Skeletal muscle cell (primary cell): Measurements from ENCODE around the gene BOLL.
"Not testable (repeated sequence)": the region's sequence is repeated elsewhere in the genome, so short reads cannot be mapped to it uniquely, and the experiment has no call there.

Source experiments
- DNase-seq: peaks from one replicate; pipeline ENCODE4 v3.0.0-alpha.2; 2010; ENCODE audit warnings: low read depth
- H3K4me3 ChIP-seq: 2 replicates; pipeline ENCODE4 v1.5.1; 2011; ENCODE audit warnings: low read depth, mild to moderate bottlenecking, control low read depth, low read length, moderate library complexity

Gene BOLL

DNA sequence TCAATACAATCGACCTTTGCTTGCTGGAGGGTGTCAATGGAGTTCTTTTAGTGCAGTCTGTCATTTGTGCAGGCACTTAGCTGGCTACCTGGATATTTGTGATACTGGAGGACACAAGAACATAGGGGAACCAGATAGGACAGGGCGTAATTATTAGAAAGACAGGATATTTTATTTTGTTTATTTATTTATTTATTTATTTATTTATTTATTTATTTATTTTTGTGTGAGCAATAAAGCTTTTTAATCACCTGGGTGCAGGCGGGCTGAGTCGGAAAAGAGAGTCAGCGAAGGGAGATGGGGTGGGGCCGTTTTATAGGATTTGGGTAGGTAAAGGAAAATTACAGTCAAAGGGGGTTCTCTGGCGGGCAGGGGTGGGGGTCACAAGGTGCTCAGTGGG lies 76.0 kb downstream of the BOLL start:
- H3K4me3 ChIP-seq, DNase-seq: not testable (repeated sequence)

DNA sequence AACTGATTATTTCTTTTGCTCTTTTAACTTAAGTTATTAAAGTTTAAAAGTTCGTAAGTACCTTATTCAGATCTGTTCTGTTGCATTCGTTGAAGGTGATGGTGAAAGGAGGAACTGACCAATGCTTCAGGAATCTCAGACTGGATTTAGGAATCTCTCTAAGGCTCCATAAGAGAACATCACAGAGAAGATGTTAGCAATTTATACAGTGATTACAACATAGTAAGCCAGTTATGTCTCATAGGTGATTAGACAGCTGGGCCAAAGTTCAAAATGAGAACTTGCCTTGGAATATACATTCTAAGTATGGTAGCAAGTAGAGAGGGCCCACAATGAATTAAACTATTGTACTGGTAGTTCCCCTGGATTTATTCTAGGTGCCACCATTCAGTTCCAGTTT lies 76.8 kb downstream of the BOLL start:
- DNase-seq: peak; percentile 58
- no peak overlapping the region for H3K4me3 ChIP-seq

DNA sequence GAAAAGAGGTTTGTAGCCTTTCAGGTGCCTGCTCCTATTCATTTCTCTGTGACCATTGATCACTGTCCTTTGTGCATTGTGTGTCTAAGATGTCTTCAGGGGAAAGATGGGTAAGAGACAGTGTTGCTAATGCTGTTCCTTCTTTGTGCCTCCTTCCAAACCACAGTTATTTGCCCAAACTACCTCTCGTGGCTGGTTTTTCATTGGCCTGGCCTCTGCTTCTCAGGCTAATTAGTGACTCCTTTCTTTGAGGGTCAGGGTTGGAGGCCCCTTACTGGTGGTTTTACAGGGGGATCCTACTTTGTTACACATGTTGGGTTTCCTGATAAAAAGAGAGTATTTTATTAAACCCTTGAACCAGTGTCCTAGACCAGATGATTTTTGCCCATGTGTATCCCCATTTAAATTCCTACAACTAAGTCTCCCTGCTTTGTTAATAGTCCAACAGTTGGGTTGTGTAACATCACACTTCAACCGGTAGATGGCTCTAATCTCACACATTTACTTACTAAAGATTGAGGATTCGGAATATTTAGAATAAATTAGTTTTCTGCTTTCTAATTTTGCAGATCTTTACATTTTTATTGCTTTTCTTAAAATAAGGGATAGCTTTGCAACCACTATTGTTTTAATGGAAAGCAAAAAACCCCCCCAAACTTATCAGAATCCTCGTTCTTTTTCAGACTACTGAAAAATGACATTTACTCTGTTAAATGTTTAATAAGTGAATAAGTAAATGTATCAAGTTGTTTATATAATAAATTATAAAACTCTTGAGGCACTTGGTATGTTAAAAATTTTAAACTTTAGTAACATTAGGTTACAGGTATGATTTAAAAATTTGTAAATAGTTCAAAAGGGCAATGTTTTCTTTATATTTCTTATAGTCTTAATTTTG lies 77.6 kb downstream of the BOLL start:
- H3K4me3 ChIP-seq: peak overlapping the region; percentile 91
- DNase-seq: no peak

DNA sequence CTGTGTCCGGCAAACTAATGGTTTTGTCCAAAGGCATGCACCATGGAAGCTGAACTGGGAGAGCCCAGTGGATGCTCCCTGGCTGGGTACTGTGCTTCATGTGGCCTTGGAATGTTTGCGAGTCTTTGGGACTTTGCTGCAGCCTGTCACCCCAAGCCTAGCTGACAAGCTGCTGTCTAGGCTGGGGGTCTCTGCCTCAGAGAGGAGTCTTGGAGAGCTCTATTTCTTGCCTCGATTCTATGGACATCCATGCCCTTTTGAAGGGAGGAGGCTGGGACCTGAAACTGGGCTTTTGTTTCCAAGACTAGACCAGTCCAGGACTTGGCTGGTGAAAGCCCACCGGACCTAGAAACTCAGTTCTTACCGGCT lies 78.3 kb downstream of the BOLL start:
- DNase-seq: no peak
- H3K4me3 ChIP-seq: peak overlapping the region; percentile 91

DNA sequence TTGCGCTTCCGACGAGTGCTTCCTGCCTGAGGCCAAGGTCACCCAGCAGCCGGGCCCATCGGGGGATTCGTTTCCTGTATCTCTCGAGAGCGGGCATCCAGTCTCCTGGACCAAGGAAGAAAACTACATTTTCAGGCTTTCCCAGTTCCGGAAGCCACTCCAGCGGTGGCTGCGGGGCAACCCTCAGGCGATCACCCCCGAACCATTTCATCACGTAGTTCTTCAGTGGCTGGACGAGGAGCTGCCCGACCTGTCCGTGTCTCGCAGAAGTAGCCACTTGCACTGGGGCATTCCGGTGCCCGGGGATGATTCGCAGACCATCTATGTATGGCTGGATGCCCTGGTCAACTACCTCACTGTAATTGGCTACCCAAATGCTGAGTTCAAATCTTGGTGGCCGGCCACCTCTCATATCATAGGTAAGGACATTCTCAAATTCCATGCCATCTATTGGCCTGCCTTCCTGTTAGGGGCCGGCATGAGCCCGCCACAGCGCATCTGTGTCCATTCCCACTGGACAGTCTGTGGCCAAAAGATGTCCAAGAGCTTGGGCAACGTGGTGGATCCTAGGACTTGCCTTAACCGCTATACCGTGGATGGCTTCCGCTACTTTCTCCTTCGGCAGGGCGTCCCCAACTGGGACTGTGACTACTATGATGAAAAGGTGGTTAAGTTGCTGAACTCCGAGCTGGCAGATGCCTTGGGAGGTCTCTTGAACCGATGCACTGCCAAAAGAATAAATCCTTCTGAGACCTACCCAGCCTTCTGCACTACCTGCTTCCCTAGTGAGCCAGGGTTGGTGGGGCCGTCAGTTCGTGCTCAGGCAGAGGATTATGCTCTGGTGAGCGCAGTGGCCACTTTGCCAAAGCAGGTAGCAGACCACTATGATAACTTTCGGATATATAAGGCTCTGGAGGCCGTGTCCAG lies 78.9 kb downstream of the BOLL start:
- no peak for DNase-seq

DNA sequence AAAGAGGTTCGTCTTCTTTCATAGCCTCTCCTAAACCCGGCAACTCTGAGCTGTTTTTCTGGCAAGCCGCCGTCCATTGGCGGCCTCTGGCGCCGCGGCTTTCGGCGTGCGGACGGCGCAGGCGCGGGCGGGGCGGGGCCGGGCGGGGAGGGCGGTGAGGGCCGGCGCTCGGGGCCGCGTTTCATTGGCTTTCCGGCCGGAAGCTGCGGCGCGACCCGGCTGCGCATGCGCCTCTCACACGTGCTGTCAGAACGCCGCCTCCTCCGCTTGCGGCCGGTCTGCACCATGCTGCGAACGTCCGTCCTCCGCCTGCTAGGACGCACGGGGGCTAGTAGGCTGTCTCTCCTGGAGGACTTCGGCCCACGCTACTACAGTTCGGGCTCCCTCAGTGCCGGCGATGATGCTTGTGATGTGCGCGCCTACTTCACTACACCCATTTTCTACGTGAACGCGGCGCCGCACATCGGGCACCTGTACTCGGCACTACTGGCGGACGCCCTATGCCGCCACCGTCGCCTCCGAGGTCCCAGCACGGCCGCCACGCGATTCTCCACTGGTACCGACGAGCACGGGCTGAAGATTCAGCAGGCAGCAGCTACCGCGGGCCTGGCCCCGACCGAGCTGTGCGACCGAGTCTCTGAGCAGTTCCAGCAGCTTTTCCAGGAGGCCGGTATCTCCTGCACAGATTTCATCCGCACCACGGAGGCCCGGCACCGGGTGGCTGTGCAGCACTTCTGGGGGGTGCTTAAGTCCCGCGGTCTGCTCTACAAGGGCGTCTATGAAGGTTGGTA lies 79.8 kb downstream of the BOLL start, which contains the start of gene MARS2:
Gene MARS2, plus strand, starts transcription at position 249 of the 791 bp plus-strand sequence. Its CDS starts 37 bp downstream, at position 286.
- DNase-seq: peak; percentile 71
- H3K4me3 ChIP-seq: peak within 1 kb of the TSS; percentile 91

More for the DNA sequence above, 78.9 kb downstream of the BOLL start:
- H3K4me3 ChIP-seq: peak overlapping the region; percentile 91

DNA sequence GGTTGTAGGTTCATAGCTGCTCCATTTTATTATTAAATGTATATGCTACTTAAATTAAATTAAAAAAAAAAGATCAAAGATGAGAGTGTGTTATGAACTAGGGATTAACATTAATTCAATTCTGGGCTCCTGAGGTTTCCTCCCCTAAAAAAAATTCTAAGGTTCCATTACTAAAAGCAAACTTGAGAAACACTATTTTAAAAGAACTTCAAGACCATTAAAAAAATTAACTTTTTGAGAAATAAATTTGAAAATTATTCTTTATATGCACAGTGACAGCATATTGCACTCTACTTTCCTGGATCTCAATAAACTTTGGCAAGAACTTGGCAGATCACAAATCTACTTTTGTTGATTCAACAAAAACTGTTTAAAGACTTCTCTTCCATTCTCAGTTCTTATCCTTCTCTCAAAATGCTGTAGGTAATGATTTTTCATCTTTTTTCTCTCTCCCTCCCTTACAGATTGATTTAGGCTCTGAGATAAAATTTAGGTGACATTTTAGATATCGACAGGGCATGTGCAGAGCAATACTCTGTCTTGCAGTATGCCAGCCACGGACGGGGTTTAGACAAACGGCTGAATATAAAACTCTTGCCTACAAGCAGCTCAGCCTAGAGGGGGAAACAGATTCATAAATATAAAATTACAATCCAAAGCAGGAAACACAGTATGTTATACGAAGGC lies 80.5 kb downstream of the BOLL start:
- peak overlapping the region; percentile 91 for H3K4me3 ChIP-seq
- DNase-seq: no peak

DNA sequence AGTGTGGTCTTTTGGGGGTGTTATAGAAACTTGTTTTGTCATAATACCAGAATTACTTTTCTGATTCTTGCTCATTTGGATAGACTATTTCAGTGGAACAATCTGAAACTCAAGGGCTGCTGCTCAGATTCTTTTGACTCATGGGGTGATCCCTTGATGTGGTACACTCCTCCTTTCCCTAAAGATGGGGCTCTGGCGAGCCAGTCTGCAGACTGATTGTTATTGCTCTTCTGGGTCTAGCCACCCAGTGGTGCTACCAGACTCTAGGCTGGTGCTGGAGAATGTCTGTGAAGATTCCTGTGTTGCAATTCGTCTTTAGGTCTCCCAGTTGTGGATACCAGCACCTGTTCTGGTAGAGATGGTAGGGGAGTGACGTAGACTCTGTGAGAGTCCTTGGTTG lies 84.2 kb downstream of the BOLL start:
- H3K4me3 ChIP-seq: no peak overlapping the region
- no peak for DNase-seq

DNA sequence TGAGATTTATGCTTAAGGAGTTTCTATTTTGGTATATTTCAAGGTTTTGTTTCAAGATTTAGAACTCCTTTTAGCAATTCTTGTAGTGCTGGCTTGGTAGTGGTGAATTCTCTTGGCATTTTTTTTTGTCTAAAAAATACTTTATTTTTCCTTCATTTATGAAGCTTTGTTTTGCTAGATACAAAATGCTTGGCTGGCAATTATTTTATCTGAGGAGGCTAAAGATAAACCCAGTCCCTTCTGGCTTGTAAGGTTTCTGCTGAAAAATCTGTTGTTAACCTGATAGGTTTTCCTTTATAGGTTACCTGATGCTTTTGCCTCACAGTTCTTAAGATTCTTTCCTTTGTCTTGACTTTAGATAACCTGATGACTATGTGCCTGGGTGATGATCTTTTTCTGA lies 85.4 kb downstream of the BOLL start:
- not testable (repeated sequence) for DNase-seq, H3K4me3 ChIP-seq

DNA sequence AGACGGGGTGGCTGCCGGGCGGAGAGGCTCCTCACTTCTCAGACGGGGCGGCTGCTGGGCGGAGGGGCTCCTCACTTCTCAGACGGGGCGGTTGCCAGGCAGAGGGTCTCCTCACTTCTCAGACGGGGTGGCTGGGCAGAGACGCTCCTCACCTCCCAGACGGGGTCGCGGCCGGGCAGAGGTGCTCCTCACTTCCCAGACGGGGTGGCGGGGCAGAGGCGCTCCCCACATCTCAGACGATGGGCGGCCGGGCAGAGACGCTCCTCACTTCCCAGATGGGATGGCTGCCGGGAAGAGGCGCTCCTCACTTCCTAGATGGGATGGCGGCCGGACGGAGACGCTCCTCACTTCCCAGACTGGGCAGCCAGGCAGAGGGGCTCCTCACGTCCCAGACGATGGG lies 88.5 kb downstream of the BOLL start:
- DNase-seq, H3K4me3 ChIP-seq: not testable (repeated sequence)

DNA sequence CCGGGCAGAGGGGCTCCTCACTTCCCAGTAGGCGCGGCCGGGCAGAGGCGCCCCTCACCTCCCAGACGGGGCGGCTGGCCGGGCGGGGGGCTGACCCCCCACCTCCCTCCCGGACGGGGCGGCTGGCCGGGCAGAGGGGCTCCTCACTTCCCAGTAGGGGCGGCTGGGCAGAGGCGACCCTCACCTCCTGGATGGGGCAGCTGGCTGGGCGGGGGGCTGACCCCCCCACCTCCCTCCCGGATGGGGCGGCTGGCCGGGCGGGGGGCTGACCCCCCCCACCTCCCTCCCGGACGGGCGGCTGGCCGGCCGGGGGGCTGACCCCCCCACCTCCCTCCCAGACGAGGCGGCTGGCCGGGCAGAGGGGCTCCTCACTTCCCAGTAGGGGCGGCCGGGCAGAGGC lies 89.1 kb downstream of the BOLL start:
- not testable (repeated sequence) for DNase-seq, H3K4me3 ChIP-seq

DNA sequence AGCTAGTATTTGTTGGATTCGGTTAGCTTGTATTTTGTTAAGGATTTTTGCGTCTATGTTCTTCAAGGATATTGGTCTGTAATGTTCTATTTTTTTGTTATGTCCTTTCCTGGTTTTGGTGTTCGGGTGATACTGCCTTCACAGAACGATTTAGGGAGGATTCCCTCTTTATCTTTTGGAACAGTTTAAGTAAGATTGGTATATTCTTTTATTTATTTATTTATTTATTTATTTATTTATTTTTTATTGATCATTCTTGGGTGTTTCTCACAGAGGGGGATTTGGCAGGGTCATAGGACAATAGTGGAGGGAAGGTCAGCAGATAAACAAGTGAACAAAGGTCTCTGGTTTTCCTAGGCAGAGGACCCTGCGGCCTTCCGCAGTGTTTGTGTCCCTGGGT lies 89.9 kb downstream of the BOLL start:
- DNase-seq: not testable (repeated sequence)

DNA sequence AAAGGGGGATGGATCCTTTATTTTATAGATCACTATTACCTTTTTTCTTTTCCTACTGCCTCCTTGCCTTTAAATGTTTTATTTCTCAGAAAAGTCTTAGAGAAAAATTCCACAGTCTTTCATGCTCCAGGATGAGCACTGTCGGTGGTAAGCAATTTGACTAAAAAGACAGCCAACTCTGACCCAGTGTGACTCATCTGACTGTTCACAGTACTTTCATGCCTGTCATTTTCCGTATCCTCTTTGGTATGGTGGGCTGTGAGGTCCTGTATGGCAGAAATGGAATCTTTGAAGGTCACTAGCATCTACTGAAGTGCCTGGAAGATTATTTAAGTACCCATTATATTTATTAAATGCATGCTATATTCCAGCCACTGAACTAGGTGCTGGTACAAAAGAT lies 107.6 kb downstream of the BOLL start:
- peak; percentile 19 for DNase-seq

More for the DNA sequence above, 89.9 kb downstream of the BOLL start:
- not testable (repeated sequence) for H3K4me3 ChIP-seq

DNA sequence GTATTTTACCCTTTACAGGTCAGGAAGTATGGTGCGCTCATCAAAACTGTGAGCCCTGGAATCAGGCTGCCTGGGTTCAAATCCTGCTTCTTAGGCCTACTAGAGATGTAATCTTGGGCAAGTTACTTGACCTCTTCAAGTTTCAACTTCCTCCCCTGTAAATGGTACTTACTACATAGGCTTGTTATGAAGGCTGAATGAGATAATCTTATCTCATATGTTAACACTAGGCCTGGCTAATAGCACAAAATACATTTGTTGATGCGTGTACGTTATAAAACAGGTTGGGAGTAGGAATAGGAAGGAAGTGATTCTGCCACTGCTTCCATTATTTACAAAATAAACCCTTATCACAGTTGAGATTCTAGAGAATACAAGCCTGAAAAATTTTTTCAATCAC lies 108.1 kb downstream of the BOLL start:
- no peak overlapping the region for H3K4me3 ChIP-seq
- no peak for DNase-seq

More for the DNA sequence above, 107.6 kb downstream of the BOLL start:
- H3K4me3 ChIP-seq: no peak overlapping the region
